ENCODE measurements around the gene SLK. TPM values are rescaled to one million over a fixed set of nuclear protein-coding genes. Genes with fewer than 3 reads are reported as not detected.

Gene SLK
- polyA plus RNA-seq (ENCODE audit: insufficient read length), result 26.2 TPM

DNA sequence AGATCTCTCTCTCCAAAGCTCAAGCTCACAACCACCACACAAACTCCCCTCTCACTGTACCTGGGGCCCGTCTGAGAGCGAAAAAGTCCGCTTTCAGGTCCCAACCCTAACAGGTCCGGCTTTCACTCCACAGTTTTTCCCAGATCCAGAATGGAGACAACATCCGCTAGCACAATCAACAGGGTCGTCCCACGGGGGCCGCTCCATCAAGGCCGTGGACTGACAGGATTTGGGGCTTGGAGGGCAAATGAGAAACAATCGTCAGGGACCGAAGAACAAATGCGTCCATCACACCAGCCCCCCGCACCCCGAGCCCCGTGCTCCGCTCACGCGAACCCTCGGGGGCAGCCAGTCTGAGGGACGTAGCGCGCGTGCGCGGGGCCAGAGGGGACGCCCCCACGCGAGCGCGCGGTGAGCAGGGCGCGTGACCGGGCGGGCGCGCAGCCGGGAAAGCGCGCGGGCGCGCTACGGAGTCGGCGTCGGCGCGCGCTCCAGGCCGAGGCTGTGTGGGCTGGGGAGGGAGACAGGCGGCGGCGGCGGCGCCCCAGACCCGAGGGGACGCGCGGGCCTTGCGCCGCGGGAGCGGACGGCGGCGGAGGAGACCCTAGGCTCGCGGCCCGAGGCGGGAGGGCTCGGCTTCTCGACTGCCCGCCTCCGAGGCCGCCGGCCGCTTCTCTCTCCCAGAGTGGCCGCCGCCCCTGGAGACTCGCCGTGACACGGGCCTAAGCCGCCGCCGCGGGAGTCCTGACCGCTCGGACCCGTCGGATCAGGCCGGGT is at the start of gene SLK:
TSS of gene SLK (plus strand) at position 470 of the 777 bp plus-strand sequence. CDS start 606 bp downstream, outside the sequence.
- DNase-seq, result peak; percentile 95

GRCh38 chr10:103917302-103918052 is 49.5 kb upstream of the SLK start:
- DNase-seq, result no peak

DNA sequence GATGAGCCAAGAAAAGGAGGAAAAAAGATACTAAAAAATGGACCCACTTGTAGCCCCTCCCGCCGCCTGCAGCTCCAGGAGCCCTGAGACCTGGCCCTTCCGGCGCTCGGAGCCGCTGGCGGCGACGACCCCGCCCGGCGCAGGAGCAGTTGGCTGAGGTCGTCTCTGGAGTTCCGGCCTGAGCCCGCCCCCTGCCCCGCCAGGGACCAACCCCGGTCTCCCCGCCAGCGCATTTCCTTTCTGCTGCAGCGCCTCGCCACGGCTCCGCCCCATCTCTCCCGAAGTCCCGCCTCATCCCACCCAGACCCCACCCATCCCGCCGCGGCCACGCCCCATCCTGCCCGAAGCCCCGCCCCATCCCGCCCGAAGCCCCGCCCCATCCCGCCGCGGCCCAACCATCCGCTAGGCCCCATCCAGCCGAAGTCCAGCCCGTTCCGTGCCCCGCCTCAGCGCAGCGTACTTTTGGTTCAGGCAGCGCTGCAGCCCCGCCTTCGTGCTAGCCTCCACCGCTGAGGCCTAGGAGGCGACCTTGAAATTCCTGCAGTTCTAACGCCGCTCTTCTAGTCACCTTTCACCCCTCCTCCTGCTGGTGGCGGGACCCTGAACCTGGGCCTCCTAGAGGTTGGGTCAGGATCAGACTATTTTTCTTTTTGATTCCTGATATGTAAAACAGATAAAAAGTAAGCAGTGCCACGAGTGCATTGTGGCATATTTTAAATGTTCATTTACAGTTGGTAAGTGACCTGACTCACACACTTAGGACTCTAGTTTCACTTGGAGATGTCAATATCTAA is 48.7 kb upstream of the SLK start, which contains the start of gene STN1:
TSS of gene STN1 (minus strand) at position 132 of the 794 bp plus-strand sequence. CDS start 590 bp downstream, outside the sequence.
- DNase-seq, result peak; percentile 96

GRCh38 chr10:103919648-103920025 is 47.3 kb upstream of the SLK start:
- DNase-seq, result no peak

DNA sequence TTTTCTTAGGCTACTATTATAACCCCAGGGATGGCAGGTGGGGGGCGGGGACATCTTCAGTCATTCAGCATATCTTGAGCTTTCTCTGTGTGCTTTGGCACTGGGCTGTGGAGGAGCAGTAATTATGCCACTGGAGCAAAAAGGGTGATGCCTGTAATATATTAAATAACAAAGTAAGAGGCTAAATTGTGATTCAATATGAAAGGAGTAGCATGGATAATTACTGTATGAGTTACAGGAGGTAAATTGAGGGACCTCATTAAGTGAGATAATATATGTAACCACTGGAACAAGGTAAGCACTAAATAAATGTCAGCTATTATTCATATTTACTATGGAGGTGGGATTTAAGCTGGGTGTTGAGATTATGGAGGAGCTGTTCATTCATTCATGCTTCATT is 45.7 kb upstream of the SLK start:
- DNase-seq, result no peak

GRCh38 chr10:103921750-103922195 is 45.2 kb upstream of the SLK start:
- no peak for DNase-seq

DNA sequence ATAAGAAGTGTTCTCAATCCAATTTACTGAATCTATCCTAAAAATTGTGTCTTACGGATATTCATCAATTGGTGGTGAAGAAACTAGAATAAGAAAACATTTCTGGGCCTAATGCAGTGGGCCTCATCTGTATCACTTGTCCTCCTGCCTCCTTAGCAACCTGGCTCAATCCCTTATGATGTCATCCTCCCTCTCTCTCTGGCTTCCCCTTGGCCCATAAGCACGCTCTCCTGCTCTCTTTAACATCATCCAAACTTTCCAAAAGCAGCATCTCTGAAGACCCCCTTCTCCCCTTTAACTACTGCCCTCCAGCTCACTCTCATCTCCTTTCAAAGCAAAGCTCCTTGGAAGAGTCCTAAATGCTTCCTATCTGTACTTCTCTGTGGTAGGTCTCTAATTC is 44.3 kb upstream of the SLK start:
- no peak for DNase-seq

- no peak for DNase-seq
These were observed 43.4 kb upstream of the SLK start for GRCh38 chr10:103923502-103923901.

- DNase-seq, result no peak
These were observed 41.3 kb upstream of the SLK start for GRCh38 chr10:103925591-103925990.

GRCh38 chr10:103926722-103927319 is 40.1 kb upstream of the SLK start:
- no peak for DNase-seq

GRCh38 chr10:103928784-103929183 is 38.2 kb upstream of the SLK start:
- no peak for DNase-seq

DNA sequence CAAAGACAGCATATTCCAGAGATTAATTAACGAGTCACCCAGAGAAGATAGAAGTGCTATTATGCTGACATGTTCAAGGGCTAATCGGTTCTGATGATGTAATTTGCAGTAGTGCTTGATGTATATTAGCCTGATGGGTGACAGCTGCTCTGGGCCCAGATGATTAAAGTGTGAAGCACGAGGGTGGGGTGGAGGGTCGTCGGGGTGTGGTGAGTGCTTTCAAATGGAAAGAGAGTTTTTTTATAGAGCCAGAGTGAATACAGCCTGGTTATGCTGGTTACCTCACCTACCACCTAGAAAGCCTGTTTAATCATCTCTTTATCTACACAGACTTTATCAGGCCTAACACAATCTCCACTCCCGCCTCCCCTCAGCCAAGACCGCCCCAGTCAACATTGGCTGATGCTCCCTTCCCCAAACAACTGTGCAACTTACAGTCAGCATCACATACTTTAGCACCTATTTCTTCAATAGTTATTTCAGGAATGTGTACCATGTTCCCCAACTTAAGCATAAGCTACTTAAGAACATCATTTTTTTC is 37.5 kb upstream of the SLK start:
- no peak for DNase-seq

DNA sequence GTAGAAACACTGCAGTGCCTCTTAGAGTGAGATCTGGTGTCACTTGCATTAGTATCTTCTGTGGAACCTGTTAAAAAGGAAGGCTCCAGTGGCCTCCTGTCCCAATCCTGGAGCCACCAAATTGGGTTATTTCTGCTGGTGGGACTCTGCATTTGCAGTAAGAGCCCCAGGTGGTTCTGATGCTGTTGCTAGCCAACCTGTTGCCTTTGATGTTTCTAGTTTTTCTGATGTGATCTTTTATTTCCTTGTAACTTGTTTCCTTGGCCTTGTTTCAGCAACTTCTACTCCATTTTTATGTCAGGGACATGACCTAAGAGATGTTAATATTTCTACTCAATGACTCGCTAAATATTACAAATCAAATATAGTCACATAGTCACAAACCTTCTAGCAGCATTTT is 36.5 kb upstream of the SLK start:
- DNase-seq, result no peak

DNA sequence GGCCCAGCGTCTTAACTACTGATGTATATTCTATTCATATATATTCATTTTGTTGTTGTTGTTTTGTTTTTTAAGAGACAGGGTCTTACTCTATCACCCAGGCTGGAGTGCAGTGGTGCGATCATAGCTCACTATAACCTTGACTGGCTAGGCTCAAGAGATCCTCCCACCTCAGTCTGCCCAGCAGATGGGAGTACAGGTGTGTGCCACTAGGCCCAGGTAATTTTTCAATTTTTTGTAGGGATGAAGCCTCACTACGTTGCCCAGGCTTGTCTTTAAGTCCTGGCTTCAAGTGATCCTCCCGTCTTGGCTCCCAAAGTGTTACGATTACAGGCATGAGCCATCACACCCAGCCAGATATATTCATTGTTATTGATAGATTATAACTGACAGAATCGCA is 36.1 kb upstream of the SLK start:
- no peak for DNase-seq

DNA sequence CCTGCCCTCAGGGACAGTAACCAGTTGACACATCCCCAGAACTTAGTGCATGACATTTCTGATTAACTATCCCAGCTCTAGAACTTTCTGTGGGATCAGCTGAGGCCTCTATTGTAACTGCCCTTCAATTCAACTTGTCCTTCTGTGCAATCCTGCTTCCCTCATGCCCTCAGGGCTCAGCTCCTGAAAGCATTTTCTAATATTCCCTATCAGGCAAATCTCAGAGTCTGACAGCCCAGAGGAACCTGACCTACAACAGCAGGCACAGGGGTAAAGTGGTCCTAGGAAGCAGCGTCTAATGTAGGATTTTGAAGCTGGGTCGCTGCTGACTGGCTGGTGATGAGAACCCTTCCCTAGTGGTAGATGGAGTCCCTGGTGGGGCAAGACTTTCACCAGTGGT is 35.3 kb upstream of the SLK start:
- DNase-seq, result no peak

GRCh38 chr10:103932271-103932670 is 34.7 kb upstream of the SLK start:
- DNase-seq, result no peak

GRCh38 chr10:103932971-103933370 is 34.0 kb upstream of the SLK start:
- DNase-seq, result no peak

GRCh38 chr10:103933557-103934121 is 33.3 kb upstream of the SLK start:
- DNase-seq, result no peak

- DNase-seq, result no peak
These were observed 32.6 kb upstream of the SLK start for GRCh38 chr10:103934308-103934707.

- DNase-seq, result no peak
These were observed 30.9 kb upstream of the SLK start for GRCh38 chr10:103936022-103936421.

DNA sequence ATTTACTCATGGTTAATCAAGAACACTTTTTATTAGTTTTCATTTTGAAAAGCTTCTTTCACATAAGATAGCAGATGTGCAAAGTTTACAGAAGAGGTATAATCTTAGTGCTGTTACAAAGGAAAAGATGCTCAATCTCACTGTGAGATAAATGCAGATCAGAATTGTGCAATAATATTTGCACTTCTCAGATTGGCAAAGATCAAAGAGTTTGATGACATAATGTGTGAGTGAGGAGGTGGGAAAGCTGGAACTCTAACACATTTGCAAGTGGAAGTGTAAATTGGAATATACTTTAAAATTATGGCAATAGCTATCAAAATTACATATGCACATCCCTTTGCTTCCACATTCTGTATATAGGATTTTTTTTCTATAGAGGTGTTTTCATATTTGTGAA is 27.4 kb upstream of the SLK start:
- no peak for DNase-seq

GRCh38 chr10:103941801-103942200 is 25.1 kb upstream of the SLK start:
- DNase-seq, result no peak

Measured in hindlimb muscle (tissue), 1 donor.